ENCODE data around the gene ZBTB20.

Gene ZBTB20

GRCh38 chr3:114660124-114660523 lies 487.0 kb downstream of the ZBTB20 start:
- DNase-seq (ENCODE audit: extremely low spot score, insufficient read length, low read depth) (no peak), FAIRE-seq (no peak)

DNA sequence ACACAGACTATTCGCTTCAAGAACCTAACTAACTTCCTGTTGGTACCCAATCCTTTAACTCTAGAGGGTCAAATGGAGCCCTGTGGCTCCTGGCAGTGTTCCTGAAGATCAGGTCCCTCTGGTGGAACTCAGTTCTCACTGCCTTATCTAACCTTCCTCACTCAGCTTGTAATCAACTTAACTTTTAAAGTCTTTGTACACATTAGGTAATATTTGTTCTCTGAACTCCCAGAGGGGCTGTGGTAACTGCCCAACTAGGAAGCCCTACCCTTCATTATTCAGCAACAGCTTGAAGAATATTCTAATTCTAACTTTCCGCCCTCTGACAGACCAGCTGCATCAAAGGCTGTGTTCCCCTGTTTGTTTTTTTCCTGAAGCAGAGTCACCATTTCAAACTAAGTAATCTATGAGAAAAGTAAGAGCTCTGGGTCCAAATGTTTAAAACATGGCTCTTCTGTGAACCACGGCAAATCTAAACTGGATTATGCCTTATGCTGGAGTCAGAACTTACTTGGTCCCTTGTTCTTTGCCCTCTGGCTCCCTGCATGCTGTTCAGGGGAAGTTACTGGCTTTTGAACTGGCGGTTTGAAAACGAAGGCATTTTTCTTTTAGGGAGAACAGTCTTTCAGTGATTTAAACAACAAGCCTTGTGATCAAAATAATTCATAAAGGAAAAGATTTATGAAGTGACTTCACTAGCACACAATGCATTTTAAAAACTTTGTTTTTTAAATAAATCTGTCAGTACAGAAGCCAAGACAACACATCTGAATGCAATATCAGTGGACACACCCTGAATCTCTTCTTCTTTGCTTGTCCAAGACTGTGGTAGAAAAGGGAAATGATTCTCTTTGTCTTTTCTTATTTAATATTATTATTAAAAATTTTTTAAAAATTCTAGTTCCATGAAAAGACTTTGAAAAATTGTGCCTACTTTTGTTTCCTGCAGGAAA lies 487.7 kb downstream of the ZBTB20 start:
- no peak for DNase-seq (ENCODE audit: extremely low spot score, insufficient read length, low read depth)
- no peak for FAIRE-seq

- FAIRE-seq: no peak
- no peak for DNase-seq (ENCODE audit: extremely low spot score, insufficient read length, low read depth)
These were observed 495.5 kb downstream of the ZBTB20 start for GRCh38 chr3:114651555-114651954.

DNA sequence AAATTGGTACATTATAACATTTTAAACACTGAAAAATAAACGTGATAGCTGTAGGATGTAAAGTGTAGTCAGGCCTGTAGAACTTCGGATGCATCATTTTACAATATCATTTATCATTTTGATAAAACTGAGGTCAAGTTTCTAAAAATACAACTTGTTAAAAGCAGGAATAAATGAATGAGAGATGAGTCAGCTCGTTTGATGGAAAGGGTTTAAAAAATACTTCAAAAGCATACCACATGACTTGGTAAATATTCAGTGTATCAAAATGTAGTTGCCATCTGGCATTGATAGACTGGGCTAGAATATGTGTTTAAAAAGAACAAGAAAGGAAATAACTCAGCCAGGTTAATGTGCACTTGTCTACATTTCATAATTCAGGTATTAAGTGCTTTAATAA lies 496.3 kb downstream of the ZBTB20 start:
- FAIRE-seq (no peak), DNase-seq (ENCODE audit: extremely low spot score, insufficient read length, low read depth) (no peak)

- DNase-seq (ENCODE audit: extremely low spot score, insufficient read length, low read depth) (no peak), FAIRE-seq (no peak)
These were observed 497.8 kb downstream of the ZBTB20 start for GRCh38 chr3:114649331-114649730.

DNA sequence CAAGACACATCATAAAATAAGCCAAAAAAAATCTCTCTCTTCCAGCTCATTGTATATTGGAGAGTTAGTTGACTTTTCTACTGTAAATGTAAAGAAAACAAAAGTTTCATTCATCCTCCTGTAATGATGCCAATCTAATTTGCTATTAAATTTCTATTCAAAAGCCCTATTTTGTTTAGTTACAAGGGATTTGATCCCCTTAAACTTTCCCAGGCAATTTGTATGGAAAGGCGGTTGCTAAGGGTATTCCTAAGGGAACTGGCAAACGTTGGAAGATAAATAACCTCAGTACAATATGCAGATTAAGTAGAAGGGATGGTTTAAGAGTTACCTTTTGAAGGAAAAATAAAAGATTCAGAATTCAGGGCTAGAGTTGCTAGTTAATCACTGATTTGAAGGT lies 500.6 kb downstream of the ZBTB20 start:
- FAIRE-seq (no peak), DNase-seq (ENCODE audit: extremely low spot score, insufficient read length, low read depth) (no peak)

DNA sequence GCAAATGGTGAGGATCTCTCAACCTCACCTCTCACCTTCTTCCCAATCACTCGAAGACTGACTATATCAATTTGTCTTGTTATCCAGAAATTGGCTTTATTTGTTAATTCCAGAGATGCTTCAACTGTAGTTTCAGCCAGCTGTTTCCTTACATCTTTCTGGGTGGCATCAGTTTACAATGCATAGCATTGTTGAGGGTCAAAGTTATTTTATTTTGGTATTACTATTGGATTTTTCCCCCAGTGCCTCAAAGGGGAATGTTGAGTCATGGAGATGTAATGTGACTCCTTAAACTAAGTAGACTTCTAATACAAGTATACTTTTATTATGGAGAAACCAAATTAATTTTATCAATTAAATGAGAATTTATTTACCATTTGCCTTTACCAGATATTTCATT lies 501.7 kb downstream of the ZBTB20 start:
- no peak for FAIRE-seq
- DNase-seq (ENCODE audit: extremely low spot score, insufficient read length, low read depth): no peak

- no peak for FAIRE-seq
- no peak for DNase-seq (ENCODE audit: extremely low spot score, insufficient read length, low read depth)
These were observed 502.7 kb downstream of the ZBTB20 start for GRCh38 chr3:114644367-114644766.

DNA sequence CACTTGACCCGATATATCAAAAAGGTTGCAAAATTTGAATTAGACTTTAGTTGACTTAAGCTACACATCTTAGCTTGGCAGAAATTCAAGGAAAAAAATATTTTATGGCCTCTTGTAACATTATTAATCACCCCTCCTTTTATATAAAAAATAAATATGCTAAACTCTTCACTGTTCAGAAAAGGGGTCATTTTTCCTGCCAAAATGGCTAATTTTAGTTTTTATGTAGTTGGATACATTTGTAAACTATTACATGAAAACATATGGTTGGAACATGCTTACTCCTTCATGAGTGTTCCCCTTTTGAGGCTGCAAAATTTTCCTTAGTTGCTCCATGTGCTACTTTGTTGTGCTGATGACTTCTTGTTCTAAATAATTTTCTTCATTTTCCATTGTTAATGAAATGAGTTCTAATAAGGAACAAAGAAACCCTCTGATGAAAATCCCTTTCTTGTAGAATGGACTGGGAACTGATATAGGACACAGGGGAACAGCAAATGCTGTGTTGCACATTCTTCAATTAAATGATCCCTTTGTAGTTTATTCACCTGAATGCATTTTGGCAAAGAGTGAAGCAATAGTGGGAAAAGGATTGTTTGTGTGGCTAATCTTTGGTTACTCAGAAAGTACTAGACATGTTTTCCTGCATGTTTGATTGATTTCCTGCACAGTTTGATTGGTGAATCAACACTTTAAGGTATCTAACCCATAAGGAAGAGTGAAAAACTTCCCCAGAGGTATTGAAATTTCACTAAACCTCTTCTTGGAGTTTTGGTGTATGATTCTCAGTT lies 503.9 kb downstream of the ZBTB20 start:
- FAIRE-seq: no peak
- no peak for DNase-seq (ENCODE audit: extremely low spot score, insufficient read length, low read depth)

DNA sequence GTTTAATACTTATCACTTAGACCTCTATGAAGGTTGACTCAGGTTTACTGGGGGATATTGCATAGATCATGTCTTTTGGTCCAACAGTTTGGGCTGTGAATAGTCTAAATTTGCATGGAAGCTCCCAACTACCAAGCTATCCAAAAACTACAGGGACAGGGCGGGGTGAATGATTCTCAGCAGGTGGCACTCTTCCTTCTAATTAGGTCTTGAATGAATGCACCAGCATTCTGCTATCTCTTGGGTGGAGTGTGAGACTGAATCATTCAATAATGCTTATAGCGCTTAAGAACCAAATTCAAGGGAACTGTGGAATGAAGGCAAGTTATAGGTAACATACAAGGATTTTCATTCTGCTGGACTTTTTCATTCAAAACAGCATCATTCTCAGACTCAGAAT lies 507.0 kb downstream of the ZBTB20 start:
- FAIRE-seq (no peak), DNase-seq (ENCODE audit: extremely low spot score, insufficient read length, low read depth) (no peak)

- FAIRE-seq (no peak), DNase-seq (ENCODE audit: extremely low spot score, insufficient read length, low read depth) (no peak)
These were observed 507.9 kb downstream of the ZBTB20 start for GRCh38 chr3:114639171-114639570.

- no peak for DNase-seq (ENCODE audit: extremely low spot score, insufficient read length, low read depth)
- FAIRE-seq: no peak
These were observed 511.2 kb downstream of the ZBTB20 start for GRCh38 chr3:114635878-114636277.

DNA sequence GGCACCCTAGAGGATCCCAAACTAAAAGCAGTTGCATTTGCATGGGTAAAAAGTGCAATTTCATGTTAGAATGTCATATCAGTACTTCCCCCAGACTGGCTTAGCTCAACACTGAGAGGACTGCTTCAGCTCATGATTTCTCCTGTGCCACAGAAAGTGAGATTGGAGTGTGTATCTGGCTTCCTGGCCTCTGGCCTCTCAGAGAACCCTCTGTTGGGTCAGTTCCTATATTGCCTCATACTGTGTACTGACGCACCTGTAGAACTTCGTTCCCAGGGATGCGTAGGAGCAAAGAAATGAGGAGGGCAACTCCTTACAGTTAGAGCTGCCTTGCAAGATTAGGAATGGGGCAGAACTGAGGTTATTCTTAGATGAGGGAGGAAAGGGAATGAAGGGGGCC lies 512.5 kb downstream of the ZBTB20 start:
- no peak for FAIRE-seq
- DNase-seq (ENCODE audit: extremely low spot score, insufficient read length, low read depth): no peak

GRCh38 chr3:114632757-114633424 lies 514.2 kb downstream of the ZBTB20 start:
- no peak for FAIRE-seq
- no peak for DNase-seq (ENCODE audit: extremely low spot score, insufficient read length, low read depth)

GRCh38 chr3:114627770-114628169 lies 519.3 kb downstream of the ZBTB20 start:
- no peak for FAIRE-seq

GRCh38 chr3:114626751-114627150 lies 520.3 kb downstream of the ZBTB20 start:
- FAIRE-seq (no peak), DNase-seq (ENCODE audit: extremely low spot score, insufficient read length, low read depth) (no peak)

More at GRCh38 chr3:114627770-114628169, 519.3 kb downstream of the ZBTB20 start:
- no peak for DNase-seq (ENCODE audit: extremely low spot score, insufficient read length, low read depth)

- DNase-seq (ENCODE audit: extremely low spot score, insufficient read length, low read depth) (no peak), FAIRE-seq (no peak)
These were observed 522.4 kb downstream of the ZBTB20 start for GRCh38 chr3:114624571-114625181.

- FAIRE-seq: no peak
- no peak for DNase-seq (ENCODE audit: extremely low spot score, insufficient read length, low read depth)
These were observed 523.0 kb downstream of the ZBTB20 start for GRCh38 chr3:114624047-114624445.

GRCh38 chr3:114623420-114624046 lies 523.6 kb downstream of the ZBTB20 start:
- FAIRE-seq (no peak), DNase-seq (ENCODE audit: extremely low spot score, insufficient read length, low read depth) (no peak)

DNA sequence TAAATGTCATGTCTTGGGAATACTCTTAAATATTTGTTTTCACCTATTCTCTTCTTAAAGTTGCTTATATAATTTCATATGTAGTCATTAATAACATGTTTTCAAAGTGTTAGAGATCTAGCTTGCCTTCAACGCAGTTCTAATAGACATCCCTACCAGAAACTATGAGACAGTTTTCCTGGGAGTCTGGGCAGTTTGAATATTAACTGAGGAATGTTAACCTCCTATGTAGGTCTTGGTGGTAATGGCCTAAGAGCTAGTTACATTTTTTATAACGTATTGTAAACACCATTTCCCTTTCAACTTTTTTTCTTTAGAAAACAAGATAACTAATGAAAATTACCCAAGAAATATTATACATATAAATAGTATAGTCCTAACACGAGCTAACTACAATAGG lies 525.1 kb downstream of the ZBTB20 start:
- DNase-seq (ENCODE audit: extremely low spot score, insufficient read length, low read depth) (no peak), FAIRE-seq (no peak)

All from GM18507 (cell line).